ENCODE measurements around the gene TEX14. TPM values are rescaled to one million over a fixed set of nuclear protein-coding genes. Genes with fewer than 3 reads are reported as not detected.

Gene TEX14
- polyA plus RNA-seq = under 1 TPM in 2 of 4 donors, not detected in 2; 0.03 to 0.41 TPM
- long read RNA-seq, donor 1 = 0 reads
- long read RNA-seq, donor 2 = 0 reads
- long read RNA-seq, donor 3 = 0 reads
- long read RNA-seq, donor 4 = 0 reads
- long read RNA-seq, donor 5 = 0 reads
- long read RNA-seq, donor 6 = 0 reads
- long read RNA-seq, donor 7 = 0 reads
- long read RNA-seq, donor 8 = 0 reads
- long read RNA-seq, donor 9 = 0 reads
- long read RNA-seq, donor 10 = 0 reads

GRCh38 chr17:58691701-58692238 is at the start of gene TEX14:
TEX14 (minus strand) TSS chr17:58692045; CDS start chr17:58652001, 40,044 bp downstream.
- peak within 1 kb of the TSS in 2 of 3 donors; percentile 87 to 88 for H3K27ac ChIP-seq (ENCODE audit: low read depth in 1 of 3, low read length in 2 of 3)
- H3K36me3 ChIP-seq (ENCODE audit: control insufficient read depth in 3 of 3, insufficient read depth in 2 of 3, low read depth in 1 of 3, low read length in 3 of 3) = peaks cover 0 to 3% (median 0%) of the 10 kb centered on the region in 3 donors
- peaks cover 0 to 6% of the 10 kb centered on the region in 2 donors for H3K9me3 ChIP-seq (ENCODE audit: control insufficient read depth in 2 of 2, insufficient read depth in 1 of 2, low read depth in 1 of 2, low read length in 1 of 2)
- 87 to 97% (median 92%) methylated on average over 17 to 19 of the region's 19 CpGs for WGBS, 3 donors
- H3K4me3 ChIP-seq (ENCODE audit: low read depth in 1 of 3, low read length in 3 of 3) = peak within 1 kb of the TSS; percentile 65 to 81 (median 81)
- no peak for DNase-seq
- H3K27me3 ChIP-seq (ENCODE audit: control insufficient read depth in 3 of 3, insufficient read depth in 3 of 3, low read length in 3 of 3) = peaks cover 0 to 2% (median 0%) of the 10 kb centered on the region in 3 donors
- FAIRE-seq = no peak
- peaks cover 0 to 7% (median 3%) of the 10 kb centered on the region in 3 donors for H3K4me1 ChIP-seq (ENCODE audit: control insufficient read depth in 3 of 3, insufficient read depth in 2 of 3, low read depth in 1 of 3, low read length in 2 of 3)

- H3K4me1 ChIP-seq (ENCODE audit: control insufficient read depth in 3 of 3, insufficient read depth in 2 of 3, low read depth in 1 of 3, low read length in 2 of 3) = no peaks in the 10 kb centered on the region
- no peaks in the 10 kb centered on the region for H3K27me3 ChIP-seq (ENCODE audit: control insufficient read depth in 3 of 3, insufficient read depth in 3 of 3, low read length in 3 of 3)
- no peak overlapping the region for H3K27ac ChIP-seq (ENCODE audit: low read depth in 1 of 3, low read length in 2 of 3)
- WGBS, 3 donors = 76 to 81% (median 80%) methylated on average over 8 of the region's 8 CpGs
- no peaks in the 10 kb centered on the region for H3K36me3 ChIP-seq (ENCODE audit: control insufficient read depth in 3 of 3, insufficient read depth in 2 of 3, low read depth in 1 of 3, low read length in 3 of 3)
- DNase-seq (peak in 1 of 2 donors; percentile 11), FAIRE-seq (no peak)
- H3K9me3 ChIP-seq (ENCODE audit: control insufficient read depth in 2 of 2, insufficient read depth in 1 of 2, low read depth in 1 of 2, low read length in 1 of 2) = no peaks in the 10 kb centered on the region
- no peak overlapping the region for H3K4me3 ChIP-seq (ENCODE audit: low read depth in 1 of 3, low read length in 3 of 3)
Observed at GRCh38 chr17:58741121-58741625, 49.3 kb upstream of the TEX14 start.

GRCh38 chr17:58734811-58735210 is 43.0 kb upstream of the TEX14 start:
- Histone ChIP-seq H3K36me3 (ENCODE audit: control insufficient read depth in 3 of 3, insufficient read depth in 2 of 3, low read depth in 1 of 3, low read length in 3 of 3) (no peaks in the 10 kb centered on the region), H3K27me3 (ENCODE audit: control insufficient read depth in 3 of 3, insufficient read depth in 3 of 3, low read length in 3 of 3) (no peaks in the 10 kb centered on the region), H3K9me3 (ENCODE audit: control insufficient read depth in 2 of 2, insufficient read depth in 1 of 2, low read depth in 1 of 2, low read length in 1 of 2) (no peaks in the 10 kb centered on the region), H3K4me1 (ENCODE audit: control insufficient read depth in 3 of 3, insufficient read depth in 2 of 3, low read depth in 1 of 3, low read length in 2 of 3) (no peaks in the 10 kb centered on the region), H3K27ac (ENCODE audit: low read depth in 1 of 3, low read length in 2 of 3) (no peak overlapping the region), H3K4me3 (ENCODE audit: low read depth in 1 of 3, low read length in 3 of 3) (no peak overlapping the region)
- DNase-seq (no peak), FAIRE-seq (no peak)
- 51 to 77% (median 66%) methylated on average over 3 of the region's 3 CpGs for WGBS, 3 donors

DNA sequence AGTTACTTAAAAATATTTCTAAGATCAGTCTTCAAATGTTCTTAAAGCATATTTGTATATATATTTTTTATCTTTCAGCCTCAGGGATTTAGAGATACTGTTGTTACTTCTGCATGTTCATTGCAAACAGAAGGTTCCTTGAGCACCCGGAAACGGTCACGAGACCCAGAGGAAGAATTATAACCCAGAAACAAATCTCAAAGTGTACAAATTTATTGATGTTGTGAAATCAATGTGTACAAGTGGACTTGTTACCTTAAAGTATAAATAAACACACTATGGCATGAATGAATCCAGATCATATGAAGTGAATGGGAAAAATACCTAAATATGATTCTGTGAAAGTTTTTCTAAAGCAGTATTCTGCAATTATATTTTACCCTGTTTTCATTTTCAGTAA is 42.2 kb upstream of the TEX14 start:
- DNase-seq = no peak
- FAIRE-seq = no peak
- WGBS, 3 donors = 93 to 95% (median 94%) methylated on average over 3 of the region's 3 CpGs

GRCh38 chr17:58730937-58731336 is 39.1 kb upstream of the TEX14 start:
- DNase-seq (no peak), FAIRE-seq (no peak)
- H3K4me1 ChIP-seq (ENCODE audit: control insufficient read depth in 3 of 3, insufficient read depth in 2 of 3, low read depth in 1 of 3, low read length in 2 of 3) = no peaks in the 10 kb centered on the region
- no peak overlapping the region for H3K4me3 ChIP-seq (ENCODE audit: low read depth in 1 of 3, low read length in 3 of 3)
- no peaks in the 10 kb centered on the region for H3K36me3 ChIP-seq (ENCODE audit: control insufficient read depth in 3 of 3, insufficient read depth in 2 of 3, low read depth in 1 of 3, low read length in 3 of 3)
- no peaks in the 10 kb centered on the region for H3K27me3 ChIP-seq (ENCODE audit: control insufficient read depth in 3 of 3, insufficient read depth in 3 of 3, low read length in 3 of 3)
- no peak overlapping the region for H3K27ac ChIP-seq (ENCODE audit: low read depth in 1 of 3, low read length in 2 of 3)
- no peaks in the 10 kb centered on the region for H3K9me3 ChIP-seq (ENCODE audit: control insufficient read depth in 2 of 2, insufficient read depth in 1 of 2, low read depth in 1 of 2, low read length in 1 of 2)

More for the DNA sequence above, 42.2 kb upstream of the TEX14 start:
- no peak overlapping the region for H3K4me3 ChIP-seq (ENCODE audit: low read depth in 1 of 3, low read length in 3 of 3)
- no peaks in the 10 kb centered on the region for H3K27me3 ChIP-seq (ENCODE audit: control insufficient read depth in 3 of 3, insufficient read depth in 3 of 3, low read length in 3 of 3)
- H3K36me3 ChIP-seq (ENCODE audit: control insufficient read depth in 3 of 3, insufficient read depth in 2 of 3, low read depth in 1 of 3, low read length in 3 of 3) = no peaks in the 10 kb centered on the region
- no peak overlapping the region for H3K27ac ChIP-seq (ENCODE audit: low read depth in 1 of 3, low read length in 2 of 3)
- H3K9me3 ChIP-seq (ENCODE audit: control insufficient read depth in 2 of 2, insufficient read depth in 1 of 2, low read depth in 1 of 2, low read length in 1 of 2) = no peaks in the 10 kb centered on the region
- H3K4me1 ChIP-seq (ENCODE audit: control insufficient read depth in 3 of 3, insufficient read depth in 2 of 3, low read depth in 1 of 3, low read length in 2 of 3) = no peaks in the 10 kb centered on the region

DNA sequence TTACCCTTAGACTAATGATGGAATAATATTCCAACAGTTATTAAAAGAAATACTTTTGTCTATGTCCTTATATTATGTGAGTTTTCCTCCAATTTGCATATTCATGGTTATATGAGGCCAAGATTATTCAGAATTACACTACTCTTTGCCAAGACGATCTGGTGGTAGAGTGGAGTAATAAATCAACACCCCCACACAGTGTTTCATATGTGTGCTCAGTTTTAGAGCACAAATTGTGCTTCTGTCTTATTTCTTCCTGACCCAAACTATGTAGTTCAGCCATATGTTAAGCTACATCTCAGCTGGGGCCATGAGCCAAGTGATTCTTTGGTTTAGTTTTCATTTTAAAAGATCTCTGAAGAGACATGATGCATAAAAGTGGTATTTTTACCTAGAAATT is 37.0 kb upstream of the TEX14 start:
- Histone ChIP-seq H3K27me3 (ENCODE audit: control insufficient read depth in 3 of 3, insufficient read depth in 3 of 3, low read length in 3 of 3) (no peaks in the 10 kb centered on the region), H3K27ac (ENCODE audit: low read depth in 1 of 3, low read length in 2 of 3) (no peak overlapping the region), H3K36me3 (ENCODE audit: control insufficient read depth in 3 of 3, insufficient read depth in 2 of 3, low read depth in 1 of 3, low read length in 3 of 3) (peaks cover 0 to 3% (median 0%) of the 10 kb centered on the region in 3 donors), H3K9me3 (ENCODE audit: control insufficient read depth in 2 of 2, insufficient read depth in 1 of 2, low read depth in 1 of 2, low read length in 1 of 2) (no peaks in the 10 kb centered on the region), H3K4me3 (ENCODE audit: low read depth in 1 of 3, low read length in 3 of 3) (no peak overlapping the region), H3K4me1 (ENCODE audit: control insufficient read depth in 3 of 3, insufficient read depth in 2 of 3, low read depth in 1 of 3, low read length in 2 of 3) (no peaks in the 10 kb centered on the region)
- no peak for FAIRE-seq
- 24 to 59% (median 48%) methylated on average over 1 of the region's 1 CpG for WGBS, 3 donors
- no peak for DNase-seq

DNA sequence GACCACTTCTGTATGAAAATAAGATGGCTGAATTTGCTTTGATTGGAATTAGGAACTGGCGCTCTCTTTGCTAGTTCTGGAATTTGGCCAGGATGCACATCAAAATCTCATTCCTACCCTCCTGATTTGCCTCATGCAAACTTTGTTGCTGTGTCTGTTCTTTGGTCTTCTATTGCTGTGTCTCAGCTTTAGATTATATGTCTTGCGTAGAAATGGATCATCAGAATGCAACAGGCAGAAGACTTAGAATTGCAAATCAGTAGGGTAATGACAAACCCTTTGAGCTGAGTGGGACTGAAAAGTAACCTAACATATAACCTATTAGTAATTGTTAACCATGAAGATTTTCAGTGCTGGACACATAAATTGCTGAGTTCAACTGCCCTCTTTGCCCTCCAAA is 30.9 kb upstream of the TEX14 start:
- H3K9me3 ChIP-seq (ENCODE audit: control insufficient read depth in 2 of 2, insufficient read depth in 1 of 2, low read depth in 1 of 2, low read length in 1 of 2) = no peaks in the 10 kb centered on the region
- WGBS, 3 donors = 95 to 100% (median 95%) methylated on average over 2 of the region's 2 CpGs
- no peaks in the 10 kb centered on the region for H3K4me1 ChIP-seq (ENCODE audit: control insufficient read depth in 3 of 3, insufficient read depth in 2 of 3, low read depth in 1 of 3, low read length in 2 of 3)
- FAIRE-seq = no peak
- no peak overlapping the region for H3K4me3 ChIP-seq (ENCODE audit: low read depth in 1 of 3, low read length in 3 of 3)
- no peak for DNase-seq
- H3K27me3 ChIP-seq (ENCODE audit: control insufficient read depth in 3 of 3, insufficient read depth in 3 of 3, low read length in 3 of 3) = no peaks in the 10 kb centered on the region
- peaks cover 0 to 8% (median 2%) of the 10 kb centered on the region in 3 donors for H3K36me3 ChIP-seq (ENCODE audit: control insufficient read depth in 3 of 3, insufficient read depth in 2 of 3, low read depth in 1 of 3, low read length in 3 of 3)
- no peak overlapping the region for H3K27ac ChIP-seq (ENCODE audit: low read depth in 1 of 3, low read length in 2 of 3)

- no peak overlapping the region for H3K4me3 ChIP-seq (ENCODE audit: low read depth in 1 of 3, low read length in 3 of 3)
- FAIRE-seq (no peak), DNase-seq (no peak)
- no peaks in the 10 kb centered on the region for H3K9me3 ChIP-seq (ENCODE audit: control insufficient read depth in 2 of 2, insufficient read depth in 1 of 2, low read depth in 1 of 2, low read length in 1 of 2)
- H3K36me3 ChIP-seq (ENCODE audit: control insufficient read depth in 3 of 3, insufficient read depth in 2 of 3, low read depth in 1 of 3, low read length in 3 of 3) = peaks cover 0 to 8% (median 2%) of the 10 kb centered on the region in 3 donors
- H3K4me1 ChIP-seq (ENCODE audit: control insufficient read depth in 3 of 3, insufficient read depth in 2 of 3, low read depth in 1 of 3, low read length in 2 of 3) = no peaks in the 10 kb centered on the region
- H3K27me3 ChIP-seq (ENCODE audit: control insufficient read depth in 3 of 3, insufficient read depth in 3 of 3, low read length in 3 of 3) = no peaks in the 10 kb centered on the region
- WGBS, 3 donors = 87 to 98% (median 89%) methylated on average over 1 of the region's 1 CpG
- H3K27ac ChIP-seq (ENCODE audit: low read depth in 1 of 3, low read length in 2 of 3) = no peak overlapping the region
Observed at GRCh38 chr17:58722274-58722673, 30.4 kb upstream of the TEX14 start.
